Measurements from ENCODE around the gene WNT8B. TPM values are rescaled to one million over a fixed set of nuclear protein-coding genes. Genes with fewer than 3 reads are reported as not detected.
A peak's percentile ranks its signal among the peaks of the same experiment; 100 is the strongest.

Gene WNT8B
- polyA plus RNA-seq, 1 donor from 2014 or later: 0.37 TPM

DNA sequence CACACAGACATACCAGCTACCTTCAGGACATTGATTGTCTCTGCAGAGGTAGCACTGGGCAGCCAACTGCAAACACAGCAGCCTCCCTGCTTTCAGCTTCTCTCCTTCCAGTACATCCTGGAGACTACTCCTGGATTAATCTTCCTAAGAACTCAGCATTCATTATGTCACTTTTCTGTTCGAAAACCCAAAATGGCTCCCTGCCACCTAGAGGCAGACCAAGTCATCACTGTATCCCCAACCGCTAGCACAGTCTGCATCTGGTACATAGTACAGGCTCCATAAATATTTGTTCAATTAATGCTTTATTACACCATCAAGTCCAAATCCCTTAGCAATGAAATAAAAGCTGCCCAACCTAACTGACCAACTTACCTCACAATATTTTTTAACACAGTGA lies 61.8 kb downstream of the WNT8B start:
- H3K79me2 ChIP-seq (replicated peaks; ENCODE audit: insufficient read depth, low read length): peaks cover 17% of the 10 kb centered on the region
- no peak overlapping the region for H3K9ac ChIP-seq (ENCODE audit: low read length)
- no peaks in the 10 kb centered on the region for H4K20me1 ChIP-seq (ENCODE audit: insufficient read depth)
- peaks cover 8% of the 10 kb centered on the region for H3K27me3 ChIP-seq (ENCODE audit: insufficient read depth, low read depth, low read length)
- H3K4me2 ChIP-seq (ENCODE audit: low read length): no peak overlapping the region
- H2AFZ ChIP-seq (ENCODE audit: low read depth, low read length): no peak overlapping the region
- no peaks in the 10 kb centered on the region for H3F3A ChIP-seq (ENCODE audit: insufficient read depth, low read length, poor library complexity, severe bottlenecking)
- H3K36me3 ChIP-seq (ENCODE audit: insufficient read depth, low read length): peaks cover 9% of the 10 kb centered on the region
- H3K27ac ChIP-seq (ENCODE audit: low read length): no peak overlapping the region
- no peak overlapping the region for H3K4me3 ChIP-seq (ENCODE audit: low read length)
- no peaks in the 10 kb centered on the region for H3K9me2 ChIP-seq (ENCODE audit: insufficient read depth, low read length)
- TF ChIP-seq EZH2 (IDR thresholded peaks at IDR 0.05; ENCODE audit: borderline replicate concordance, insufficient read depth, low read length, poor library complexity, severe bottlenecking): no peak
- no peak for TF ChIP-seq RAD21 (conservative IDR thresholded peaks at IDR 0.05)
- TF ChIP-seq, protein P1, sequence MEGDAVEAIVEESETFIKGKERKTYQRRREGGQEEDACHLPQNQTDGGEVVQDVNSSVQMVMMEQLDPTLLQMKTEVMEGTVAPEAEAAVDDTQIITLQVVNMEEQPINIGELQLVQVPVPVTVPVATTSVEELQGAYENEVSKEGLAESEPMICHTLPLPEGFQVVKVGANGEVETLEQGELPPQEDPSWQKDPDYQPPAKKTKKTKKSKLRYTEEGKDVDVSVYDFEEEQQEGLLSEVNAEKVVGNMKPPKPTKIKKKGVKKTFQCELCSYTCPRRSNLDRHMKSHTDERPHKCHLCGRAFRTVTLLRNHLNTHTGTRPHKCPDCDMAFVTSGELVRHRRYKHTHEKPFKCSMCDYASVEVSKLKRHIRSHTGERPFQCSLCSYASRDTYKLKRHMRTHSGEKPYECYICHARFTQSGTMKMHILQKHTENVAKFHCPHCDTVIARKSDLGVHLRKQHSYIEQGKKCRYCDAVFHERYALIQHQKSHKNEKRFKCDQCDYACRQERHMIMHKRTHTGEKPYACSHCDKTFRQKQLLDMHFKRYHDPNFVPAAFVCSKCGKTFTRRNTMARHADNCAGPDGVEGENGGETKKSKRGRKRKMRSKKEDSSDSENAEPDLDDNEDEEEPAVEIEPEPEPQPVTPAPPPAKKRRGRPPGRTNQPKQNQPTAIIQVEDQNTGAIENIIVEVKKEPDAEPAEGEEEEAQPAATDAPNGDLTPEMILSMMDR (IDR thresholded peaks at IDR 0.05; ENCODE audit: poor library complexity, severe bottlenecking): no peak
- no peak for TF ChIP-seq MXI1 (conservative IDR thresholded peaks at IDR 0.05; ENCODE audit: poor library complexity, severe bottlenecking)
- TF ChIP-seq EP300 (conservative IDR thresholded peaks at IDR 0.05; ENCODE audit: poor library complexity, severe bottlenecking): no peak
- TF ChIP-seq, protein P2, sequence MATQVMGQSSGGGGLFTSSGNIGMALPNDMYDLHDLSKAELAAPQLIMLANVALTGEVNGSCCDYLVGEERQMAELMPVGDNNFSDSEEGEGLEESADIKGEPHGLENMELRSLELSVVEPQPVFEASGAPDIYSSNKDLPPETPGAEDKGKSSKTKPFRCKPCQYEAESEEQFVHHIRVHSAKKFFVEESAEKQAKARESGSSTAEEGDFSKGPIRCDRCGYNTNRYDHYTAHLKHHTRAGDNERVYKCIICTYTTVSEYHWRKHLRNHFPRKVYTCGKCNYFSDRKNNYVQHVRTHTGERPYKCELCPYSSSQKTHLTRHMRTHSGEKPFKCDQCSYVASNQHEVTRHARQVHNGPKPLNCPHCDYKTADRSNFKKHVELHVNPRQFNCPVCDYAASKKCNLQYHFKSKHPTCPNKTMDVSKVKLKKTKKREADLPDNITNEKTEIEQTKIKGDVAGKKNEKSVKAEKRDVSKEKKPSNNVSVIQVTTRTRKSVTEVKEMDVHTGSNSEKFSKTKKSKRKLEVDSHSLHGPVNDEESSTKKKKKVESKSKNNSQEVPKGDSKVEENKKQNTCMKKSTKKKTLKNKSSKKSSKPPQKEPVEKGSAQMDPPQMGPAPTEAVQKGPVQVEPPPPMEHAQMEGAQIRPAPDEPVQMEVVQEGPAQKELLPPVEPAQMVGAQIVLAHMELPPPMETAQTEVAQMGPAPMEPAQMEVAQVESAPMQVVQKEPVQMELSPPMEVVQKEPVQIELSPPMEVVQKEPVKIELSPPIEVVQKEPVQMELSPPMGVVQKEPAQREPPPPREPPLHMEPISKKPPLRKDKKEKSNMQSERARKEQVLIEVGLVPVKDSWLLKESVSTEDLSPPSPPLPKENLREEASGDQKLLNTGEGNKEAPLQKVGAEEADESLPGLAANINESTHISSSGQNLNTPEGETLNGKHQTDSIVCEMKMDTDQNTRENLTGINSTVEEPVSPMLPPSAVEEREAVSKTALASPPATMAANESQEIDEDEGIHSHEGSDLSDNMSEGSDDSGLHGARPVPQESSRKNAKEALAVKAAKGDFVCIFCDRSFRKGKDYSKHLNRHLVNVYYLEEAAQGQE (IDR thresholded peaks at IDR 0.05; ENCODE audit: borderline replicate concordance): no peak
- TF ChIP-seq SMC3 (conservative IDR thresholded peaks at IDR 0.05; ENCODE audit: poor library complexity): no peak
- no peak for TF ChIP-seq TAF1 (IDR thresholded peaks at IDR 0.05; ENCODE audit: low read depth)
- TF ChIP-seq POLR2AphosphoS5 (IDR thresholded peaks at IDR 0.05): no peak
- no peaks in the 10 kb centered on the region for H3K9me3 ChIP-seq (ENCODE audit: low read length)

DNA sequence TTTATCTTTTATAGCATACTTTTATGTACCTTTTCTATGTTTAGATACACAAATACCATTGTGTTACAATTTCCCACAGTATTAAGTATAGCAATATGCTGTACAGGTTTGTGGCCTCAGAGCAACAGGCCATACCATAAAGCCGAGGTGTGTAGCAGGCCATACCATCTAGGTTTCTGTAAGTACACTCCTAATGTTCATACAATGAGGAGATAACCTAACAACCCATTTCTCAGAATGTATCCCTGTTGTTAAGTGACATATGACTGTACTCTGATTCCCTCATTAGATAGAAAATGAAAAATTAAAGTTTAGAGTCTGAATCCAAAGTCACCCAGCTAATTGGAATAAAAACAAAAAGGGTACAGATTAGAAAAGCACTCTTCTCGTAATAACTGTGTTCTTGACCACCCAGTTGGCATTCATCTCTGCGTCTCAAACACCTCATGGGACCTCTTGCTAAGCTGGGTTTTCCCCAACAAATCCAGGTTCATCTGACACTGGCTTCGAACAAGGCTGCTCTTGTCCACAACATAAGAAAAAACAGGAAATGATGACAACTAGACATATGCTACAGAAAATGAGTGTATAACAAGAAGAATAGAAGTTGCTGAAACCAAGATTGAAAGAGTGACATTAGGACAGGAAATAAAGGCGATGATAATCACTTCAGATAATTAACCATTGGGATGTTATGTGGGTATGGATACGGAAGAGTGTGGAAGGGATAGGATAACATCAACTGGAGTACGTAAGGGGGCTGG lies 65.5 kb downstream of the WNT8B start:
- Histone ChIP-seq H4K20me1 (ENCODE audit: insufficient read depth) (no peaks in the 10 kb centered on the region), H3K4me2 (ENCODE audit: low read length) (peak overlapping the region; percentile 95), H3K27ac (ENCODE audit: low read length) (peak overlapping the region; percentile 77), H3K4me3 (ENCODE audit: low read length) (peak overlapping the region; percentile 91), H2AFZ (ENCODE audit: low read depth, low read length) (no peak overlapping the region), H3K79me2 (replicated peaks; ENCODE audit: insufficient read depth, low read length) (peaks cover 17% of the 10 kb centered on the region), H3F3A (ENCODE audit: insufficient read depth, low read length, poor library complexity, severe bottlenecking) (no peaks in the 10 kb centered on the region), H3K9me2 (ENCODE audit: insufficient read depth, low read length) (no peaks in the 10 kb centered on the region), H3K36me3 (ENCODE audit: insufficient read depth, low read length) (peaks cover 9% of the 10 kb centered on the region), H3K9me3 (ENCODE audit: low read length) (no peaks in the 10 kb centered on the region), H3K27me3 (ENCODE audit: insufficient read depth, low read depth, low read length) (no peaks in the 10 kb centered on the region), H3K9ac (ENCODE audit: low read length) (peak overlapping the region; percentile 92)
- TF ChIP-seq, protein P2 (IDR thresholded peaks at IDR 0.05; ENCODE audit: borderline replicate concordance): no peak
- no peak for TF ChIP-seq MXI1 (conservative IDR thresholded peaks at IDR 0.05; ENCODE audit: poor library complexity, severe bottlenecking)
- no peak for TF ChIP-seq SMC3 (conservative IDR thresholded peaks at IDR 0.05; ENCODE audit: poor library complexity)
- no peak for TF ChIP-seq EP300 (conservative IDR thresholded peaks at IDR 0.05; ENCODE audit: poor library complexity, severe bottlenecking)
- TF ChIP-seq POLR2AphosphoS5 (IDR thresholded peaks at IDR 0.05): no peak
- no peak for TF ChIP-seq EZH2 (IDR thresholded peaks at IDR 0.05; ENCODE audit: borderline replicate concordance, insufficient read depth, low read length, poor library complexity, severe bottlenecking)
- TF ChIP-seq RAD21 (conservative IDR thresholded peaks at IDR 0.05): no peak
- no peak for TF ChIP-seq TAF1 (IDR thresholded peaks at IDR 0.05; ENCODE audit: low read depth)
- TF ChIP-seq, protein P1 (IDR thresholded peaks at IDR 0.05; ENCODE audit: poor library complexity, severe bottlenecking): no peak
